LNCaP clone FGC (cell line): ENCODE results near the gene FNDC3B.

Source experiments
- DNase-seq: peaks from one replicate; pipeline ENCODE4 v3.0.0-alpha.2; 2011; ENCODE audit warnings: low read depth
- H3K4me3 ChIP-seq: 2 replicates; pipeline ENCODE4 v1.5.1; 2011; ENCODE audit warnings: mild to moderate bottlenecking, low read depth, low read length, control low read depth
- TF ChIP-seq, protein P1 (sequence below): IDR thresholded peaks from 2 replicates; pipeline ENCODE4 v1.5.1; 2012; ENCODE audit warnings: mild to moderate bottlenecking; ENCODE audit not compliant: control insufficient read depth, insufficient read depth; ENCODE audit errors: extremely low read depth

FNDC3B gene

DNA sequence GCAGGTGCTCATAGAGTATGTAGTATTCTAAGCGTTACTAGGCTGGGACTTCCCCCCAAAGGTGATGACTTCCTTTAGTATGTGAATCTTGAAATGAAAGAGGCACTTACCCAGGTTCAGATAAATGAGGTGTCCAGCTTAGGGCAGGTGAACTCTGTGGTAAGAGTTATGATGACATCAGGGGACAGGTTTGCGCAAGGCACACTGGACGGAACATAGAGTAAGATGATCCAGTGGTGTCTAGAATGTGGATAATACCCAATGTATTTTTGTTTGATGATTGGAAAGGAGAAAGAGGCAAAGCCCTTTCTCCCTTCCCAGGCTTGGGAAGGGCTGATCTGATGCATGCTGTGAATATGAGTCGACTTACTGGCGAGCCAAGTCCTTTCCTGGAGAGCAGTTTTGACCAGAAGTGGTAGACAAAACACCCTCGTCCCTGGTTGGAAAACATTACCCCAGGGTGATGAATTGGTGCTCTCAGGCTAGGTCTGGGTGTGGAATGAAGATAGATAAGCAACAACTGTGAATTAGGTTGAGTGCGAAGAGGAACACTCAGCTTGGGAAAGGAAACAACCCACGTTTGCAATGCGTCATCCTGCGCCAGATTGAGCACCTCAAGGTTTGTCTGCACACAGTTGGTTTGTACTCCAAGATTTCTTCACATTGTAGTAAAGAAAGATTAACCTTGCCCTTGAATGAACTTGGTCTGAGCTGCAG, 284.7 kb downstream of the FNDC3B start:
- H3K4me3 ChIP-seq: no peak overlapping the region
- no peak for DNase-seq
- TF ChIP-seq, protein P1, sequence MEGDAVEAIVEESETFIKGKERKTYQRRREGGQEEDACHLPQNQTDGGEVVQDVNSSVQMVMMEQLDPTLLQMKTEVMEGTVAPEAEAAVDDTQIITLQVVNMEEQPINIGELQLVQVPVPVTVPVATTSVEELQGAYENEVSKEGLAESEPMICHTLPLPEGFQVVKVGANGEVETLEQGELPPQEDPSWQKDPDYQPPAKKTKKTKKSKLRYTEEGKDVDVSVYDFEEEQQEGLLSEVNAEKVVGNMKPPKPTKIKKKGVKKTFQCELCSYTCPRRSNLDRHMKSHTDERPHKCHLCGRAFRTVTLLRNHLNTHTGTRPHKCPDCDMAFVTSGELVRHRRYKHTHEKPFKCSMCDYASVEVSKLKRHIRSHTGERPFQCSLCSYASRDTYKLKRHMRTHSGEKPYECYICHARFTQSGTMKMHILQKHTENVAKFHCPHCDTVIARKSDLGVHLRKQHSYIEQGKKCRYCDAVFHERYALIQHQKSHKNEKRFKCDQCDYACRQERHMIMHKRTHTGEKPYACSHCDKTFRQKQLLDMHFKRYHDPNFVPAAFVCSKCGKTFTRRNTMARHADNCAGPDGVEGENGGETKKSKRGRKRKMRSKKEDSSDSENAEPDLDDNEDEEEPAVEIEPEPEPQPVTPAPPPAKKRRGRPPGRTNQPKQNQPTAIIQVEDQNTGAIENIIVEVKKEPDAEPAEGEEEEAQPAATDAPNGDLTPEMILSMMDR: no peak

GRCh38 chr3:172324611-172325203, 285.3 kb downstream of the FNDC3B start:
- no peak for DNase-seq
- TF ChIP-seq, protein P1: no peak
- no peak overlapping the region for H3K4me3 ChIP-seq

- H3K4me3 ChIP-seq: no peak overlapping the region
- TF ChIP-seq, protein P1: no peak
- no peak for DNase-seq
These were observed 286.1 kb downstream of the FNDC3B start for GRCh38 chr3:172325461-172325860.

- no peak for DNase-seq
- TF ChIP-seq, protein P1: no peak
- no peak overlapping the region for H3K4me3 ChIP-seq
These were observed 287.6 kb downstream of the FNDC3B start for GRCh38 chr3:172326993-172327392.

- DNase-seq: no peak
- H3K4me3 ChIP-seq: no peak overlapping the region
- TF ChIP-seq, protein P1: no peak
These were observed 288.9 kb downstream of the FNDC3B start for GRCh38 chr3:172328282-172328681.

DNA sequence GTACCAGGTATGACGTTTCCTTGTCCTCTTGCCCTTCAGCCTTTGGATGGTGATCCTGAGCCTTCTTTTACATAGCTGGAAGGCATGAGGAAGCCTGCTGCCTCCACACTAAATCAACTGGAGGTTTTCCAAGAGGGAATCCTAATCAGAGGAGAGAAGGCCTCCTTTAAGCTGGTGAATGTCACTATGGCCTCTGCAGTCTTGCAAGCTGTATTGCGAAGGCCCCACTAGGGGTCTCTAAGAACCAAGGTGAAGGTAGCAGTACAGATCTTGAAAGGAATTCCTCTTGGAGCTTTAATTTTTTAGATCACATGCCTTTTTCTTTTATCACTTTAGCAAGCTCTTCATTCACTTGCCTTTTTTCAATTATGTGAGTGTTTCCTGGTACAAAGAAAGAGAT, 289.7 kb downstream of the FNDC3B start:
- no peak for DNase-seq
- no peak overlapping the region for H3K4me3 ChIP-seq
- TF ChIP-seq, protein P1: no peak
